ENCODE data around the gene SLC25A30. TPM values are rescaled to one million over a fixed set of nuclear protein-coding genes. Genes with fewer than 3 reads are reported as not detected.
"Not testable (repeated sequence)": the region's sequence is repeated elsewhere in the genome, so short reads cannot be mapped to it uniquely, and the experiment has no call there.

SLC25A30 gene
- total RNA-seq, 1 donor from 2014 or later = 6.8 TPM

DNA sequence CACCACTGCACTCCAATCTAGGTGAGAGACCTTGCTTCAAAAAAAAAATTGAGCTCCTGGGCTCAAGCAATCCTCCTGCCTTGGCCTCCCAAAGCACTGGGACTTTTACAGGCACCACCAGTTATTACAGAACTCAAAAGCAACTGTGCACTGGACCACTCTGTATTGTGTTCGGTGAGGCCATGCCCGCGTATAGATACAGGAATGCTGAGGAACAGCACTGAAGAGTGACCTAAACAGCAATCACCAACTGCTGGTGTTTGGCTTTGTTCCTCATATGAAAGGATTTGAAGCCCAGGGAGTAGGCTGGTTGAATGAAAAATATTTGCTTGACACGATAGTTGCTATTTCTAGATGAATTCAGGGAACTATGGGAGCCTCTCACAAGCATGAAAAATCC lies 29.5 kb downstream of the SLC25A30 start:
- H3K27ac ChIP-seq = no peak overlapping the region
- H3K79me2 ChIP-seq (ENCODE audit: low read depth) = no peaks in the 10 kb centered on the region
- no peak for DNase-seq (ENCODE audit: low spot score)
- no peak overlapping the region for H3K4me2 ChIP-seq
- no peaks in the 10 kb centered on the region for H3K4me1 ChIP-seq
- H3K9ac ChIP-seq = no peak overlapping the region
- Mint-ChIP-seq H3K27ac (no peak overlapping the region), H3K9me3 (no peaks in the 10 kb centered on the region), H3K4me3 (no peak overlapping the region), H3K4me1 (no peaks in the 10 kb centered on the region), H3K36me3 (peaks cover 18% of the 10 kb centered on the region), H3K27me3 (ENCODE audit: insufficient read depth, low read depth) (no peaks in the 10 kb centered on the region)
- TF ChIP-seq EZH2 (IDR thresholded peaks at IDR 0.05) = no peak
- TF ChIP-seq, protein P1, sequence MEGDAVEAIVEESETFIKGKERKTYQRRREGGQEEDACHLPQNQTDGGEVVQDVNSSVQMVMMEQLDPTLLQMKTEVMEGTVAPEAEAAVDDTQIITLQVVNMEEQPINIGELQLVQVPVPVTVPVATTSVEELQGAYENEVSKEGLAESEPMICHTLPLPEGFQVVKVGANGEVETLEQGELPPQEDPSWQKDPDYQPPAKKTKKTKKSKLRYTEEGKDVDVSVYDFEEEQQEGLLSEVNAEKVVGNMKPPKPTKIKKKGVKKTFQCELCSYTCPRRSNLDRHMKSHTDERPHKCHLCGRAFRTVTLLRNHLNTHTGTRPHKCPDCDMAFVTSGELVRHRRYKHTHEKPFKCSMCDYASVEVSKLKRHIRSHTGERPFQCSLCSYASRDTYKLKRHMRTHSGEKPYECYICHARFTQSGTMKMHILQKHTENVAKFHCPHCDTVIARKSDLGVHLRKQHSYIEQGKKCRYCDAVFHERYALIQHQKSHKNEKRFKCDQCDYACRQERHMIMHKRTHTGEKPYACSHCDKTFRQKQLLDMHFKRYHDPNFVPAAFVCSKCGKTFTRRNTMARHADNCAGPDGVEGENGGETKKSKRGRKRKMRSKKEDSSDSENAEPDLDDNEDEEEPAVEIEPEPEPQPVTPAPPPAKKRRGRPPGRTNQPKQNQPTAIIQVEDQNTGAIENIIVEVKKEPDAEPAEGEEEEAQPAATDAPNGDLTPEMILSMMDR (IDR thresholded peaks at IDR 0.05) = no peak
- TF ChIP-seq EZH2phosphoT487 (IDR thresholded peaks at IDR 0.05) = no peak
- no peaks in the 10 kb centered on the region for H3K36me3 ChIP-seq
- no peak overlapping the region for H3K4me3 ChIP-seq
- H4K20me1 ChIP-seq (ENCODE audit: low read depth) = no peaks in the 10 kb centered on the region
- H2AFZ ChIP-seq (replicated peaks) = no peak overlapping the region
- H3K27me3 ChIP-seq = no peaks in the 10 kb centered on the region
- H3F3A ChIP-seq (ENCODE audit: low read depth) = no peaks in the 10 kb centered on the region
- no peaks in the 10 kb centered on the region for H3K9me3 ChIP-seq (ENCODE audit: low read depth)

DNA sequence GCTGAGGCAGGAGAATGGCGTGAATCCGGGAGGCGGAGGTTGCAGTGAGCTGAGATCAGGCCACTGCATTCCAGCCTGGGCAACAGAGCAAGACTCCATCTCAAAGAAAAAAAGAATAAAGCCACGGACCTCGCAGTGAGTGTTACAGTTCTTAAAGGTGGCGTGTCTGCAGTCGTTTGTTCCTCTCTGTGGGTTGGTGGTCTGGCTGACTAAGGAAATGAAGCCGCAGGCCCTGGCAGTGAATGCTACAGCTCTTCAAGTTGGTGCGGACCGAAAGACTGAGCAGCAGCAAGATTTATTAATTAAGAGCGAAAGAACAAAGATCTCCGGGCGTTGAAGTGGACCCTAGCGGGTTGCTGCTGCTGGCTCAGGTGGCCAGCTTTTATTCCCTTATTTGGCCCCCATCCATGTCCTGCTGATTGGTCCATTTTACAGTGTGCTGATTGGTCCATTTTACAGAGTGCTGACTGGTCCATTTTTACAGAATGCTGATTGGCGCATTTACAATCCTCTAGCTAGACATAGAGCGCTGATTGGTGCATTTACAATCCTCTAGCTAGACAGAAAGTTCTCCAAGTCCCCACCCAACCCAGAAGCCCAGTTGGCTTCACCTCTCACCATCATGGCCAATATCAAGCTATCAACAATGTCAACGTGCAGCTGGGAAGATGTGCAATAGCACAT lies 31.1 kb downstream of the SLC25A30 start:
- H3K4me2 ChIP-seq; H3K4me1 Mint-ChIP-seq; H3F3A ChIP-seq (ENCODE audit: low read depth); H3K36me3 ChIP-seq; H3K4me3 ChIP-seq; H3K27ac Mint-ChIP-seq; H3K27ac ChIP-seq; H3K4me1 ChIP-seq; H3K27me3 ChIP-seq; H3K4me3 Mint-ChIP-seq; H3K9me3 ChIP-seq (ENCODE audit: low read depth); H4K20me1 ChIP-seq (ENCODE audit: low read depth); H3K9ac ChIP-seq; H3K9me3 Mint-ChIP-seq; H3K27me3 Mint-ChIP-seq (ENCODE audit: insufficient read depth, low read depth); H3K79me2 ChIP-seq (ENCODE audit: low read depth); H2AFZ ChIP-seq (replicated peaks); DNase-seq (ENCODE audit: low spot score): not testable (repeated sequence)
- peaks cover 16% of the 10 kb centered on the region for H3K36me3 Mint-ChIP-seq

DNA sequence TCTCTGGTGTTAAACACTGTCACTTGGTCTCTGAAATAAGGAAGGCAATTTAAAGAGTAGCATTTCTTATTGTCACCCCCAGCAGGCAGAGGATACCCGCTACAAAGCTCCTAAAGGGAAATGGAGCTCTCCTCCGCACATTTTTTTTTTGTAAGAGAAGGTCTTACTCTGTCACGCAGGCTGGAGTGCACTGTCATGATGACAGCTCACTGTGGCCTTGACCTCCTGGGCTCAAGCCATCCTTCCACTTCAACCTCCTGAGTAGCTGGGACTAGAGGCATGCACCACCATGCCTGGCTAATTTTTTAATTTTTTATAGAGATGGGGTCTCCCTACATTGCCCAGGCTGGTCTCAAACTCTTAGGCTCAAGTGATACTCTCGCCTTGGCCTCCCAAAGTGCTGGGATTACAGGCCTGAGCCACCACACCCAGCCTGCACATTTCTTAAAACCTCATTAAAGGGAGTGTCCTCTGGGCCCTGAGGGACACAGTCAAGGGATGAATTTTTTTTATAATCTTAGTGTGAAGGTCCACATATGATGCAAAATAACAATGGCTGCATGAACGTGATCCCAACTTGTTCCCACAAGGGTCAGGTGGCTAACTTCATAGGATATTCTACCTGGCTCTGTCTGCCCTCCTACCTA lies 32.1 kb downstream of the SLC25A30 start:
- no peaks in the 10 kb centered on the region for H3K27me3 Mint-ChIP-seq (ENCODE audit: insufficient read depth, low read depth)
- H2AFZ ChIP-seq (replicated peaks) = no peak overlapping the region
- H3K4me2 ChIP-seq = no peak overlapping the region
- H3K4me3 Mint-ChIP-seq = no peak overlapping the region
- no peaks in the 10 kb centered on the region for H3K4me1 Mint-ChIP-seq
- H3K9me3 ChIP-seq (ENCODE audit: low read depth) = no peaks in the 10 kb centered on the region
- H3K36me3 ChIP-seq = no peaks in the 10 kb centered on the region
- no peaks in the 10 kb centered on the region for H3F3A ChIP-seq (ENCODE audit: low read depth)
- H3K36me3 Mint-ChIP-seq = peaks cover 16% of the 10 kb centered on the region
- no peak for DNase-seq (ENCODE audit: low spot score)
- H3K27ac Mint-ChIP-seq = no peak overlapping the region
- H3K9ac ChIP-seq = no peak overlapping the region
- no peaks in the 10 kb centered on the region for H3K9me3 Mint-ChIP-seq
- H3K4me1 ChIP-seq = no peaks in the 10 kb centered on the region
- H3K27me3 ChIP-seq = no peaks in the 10 kb centered on the region
- H3K27ac ChIP-seq = no peak overlapping the region
- no peak overlapping the region for H3K4me3 ChIP-seq
- H4K20me1 ChIP-seq (ENCODE audit: low read depth) = no peaks in the 10 kb centered on the region
- H3K79me2 ChIP-seq (ENCODE audit: low read depth) = no peaks in the 10 kb centered on the region
- TF ChIP-seq, protein P1 (IDR thresholded peaks at IDR 0.05) = no peak
- TF ChIP-seq EZH2 (IDR thresholded peaks at IDR 0.05) (no peak), EZH2phosphoT487 (IDR thresholded peaks at IDR 0.05) (no peak)

DNA sequence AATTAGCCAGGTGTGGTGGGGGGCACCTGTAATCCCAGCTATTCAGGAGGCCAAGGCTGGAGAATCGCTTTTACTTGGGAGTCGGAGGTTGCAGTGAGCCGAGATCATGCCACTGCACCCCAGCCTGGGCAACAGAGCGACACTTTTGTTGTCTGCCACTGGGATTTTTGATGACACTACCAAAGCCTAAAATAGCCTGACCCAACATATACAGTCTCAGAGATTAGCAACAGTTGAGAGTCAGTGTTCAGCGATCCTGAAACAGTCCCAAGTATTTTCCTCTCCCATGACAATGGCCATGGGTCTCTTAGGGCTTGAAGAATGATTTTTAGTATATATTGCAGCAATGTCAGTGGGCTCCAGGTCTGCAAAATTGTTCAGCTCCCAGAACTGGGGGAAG lies 32.9 kb downstream of the SLC25A30 start:
- Histone ChIP-seq H3K27me3 (no peaks in the 10 kb centered on the region), H3K36me3 (no peaks in the 10 kb centered on the region), H3K27ac (no peak overlapping the region), H3F3A (ENCODE audit: low read depth) (no peaks in the 10 kb centered on the region), H3K79me2 (ENCODE audit: low read depth) (no peaks in the 10 kb centered on the region), H3K4me2 (no peak overlapping the region), H2AFZ (replicated peaks) (no peak overlapping the region), H3K4me1 (no peaks in the 10 kb centered on the region), H3K4me3 (no peak overlapping the region), H4K20me1 (ENCODE audit: low read depth) (no peaks in the 10 kb centered on the region), H3K9me3 (ENCODE audit: low read depth) (no peaks in the 10 kb centered on the region), H3K9ac (no peak overlapping the region)
- Mint-ChIP-seq H3K4me3 (no peak overlapping the region), H3K36me3 (peaks cover 16% of the 10 kb centered on the region), H3K9me3 (no peaks in the 10 kb centered on the region), H3K4me1 (no peaks in the 10 kb centered on the region), H3K27me3 (ENCODE audit: insufficient read depth, low read depth) (no peaks in the 10 kb centered on the region), H3K27ac (no peak overlapping the region)
- DNase-seq (ENCODE audit: low spot score) = no peak
- TF ChIP-seq EZH2phosphoT487 (IDR thresholded peaks at IDR 0.05) (no peak), EZH2 (IDR thresholded peaks at IDR 0.05) (no peak)
- TF ChIP-seq, protein P1 (IDR thresholded peaks at IDR 0.05) = no peak
